ENCODE measurements around the gene TMLHE. TPM values are rescaled to one million over a fixed set of nuclear protein-coding genes. Genes with fewer than 3 reads are reported as not detected.
A peak's percentile ranks its signal among the peaks of the same experiment; 100 is the strongest.
"Not testable (repeated sequence)": the region's sequence is repeated elsewhere in the genome, so short reads cannot be mapped to it uniquely, and the experiment has no call there.

Gene TMLHE, protein sequence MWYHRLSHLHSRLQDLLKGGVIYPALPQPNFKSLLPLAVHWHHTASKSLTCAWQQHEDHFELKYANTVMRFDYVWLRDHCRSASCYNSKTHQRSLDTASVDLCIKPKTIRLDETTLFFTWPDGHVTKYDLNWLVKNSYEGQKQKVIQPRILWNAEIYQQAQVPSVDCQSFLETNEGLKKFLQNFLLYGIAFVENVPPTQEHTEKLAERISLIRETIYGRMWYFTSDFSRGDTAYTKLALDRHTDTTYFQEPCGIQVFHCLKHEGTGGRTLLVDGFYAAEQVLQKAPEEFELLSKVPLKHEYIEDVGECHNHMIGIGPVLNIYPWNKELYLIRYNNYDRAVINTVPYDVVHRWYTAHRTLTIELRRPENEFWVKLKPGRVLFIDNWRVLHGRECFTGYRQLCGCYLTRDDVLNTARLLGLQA
- polyA plus RNA-seq = 11.9 TPM

DNA sequence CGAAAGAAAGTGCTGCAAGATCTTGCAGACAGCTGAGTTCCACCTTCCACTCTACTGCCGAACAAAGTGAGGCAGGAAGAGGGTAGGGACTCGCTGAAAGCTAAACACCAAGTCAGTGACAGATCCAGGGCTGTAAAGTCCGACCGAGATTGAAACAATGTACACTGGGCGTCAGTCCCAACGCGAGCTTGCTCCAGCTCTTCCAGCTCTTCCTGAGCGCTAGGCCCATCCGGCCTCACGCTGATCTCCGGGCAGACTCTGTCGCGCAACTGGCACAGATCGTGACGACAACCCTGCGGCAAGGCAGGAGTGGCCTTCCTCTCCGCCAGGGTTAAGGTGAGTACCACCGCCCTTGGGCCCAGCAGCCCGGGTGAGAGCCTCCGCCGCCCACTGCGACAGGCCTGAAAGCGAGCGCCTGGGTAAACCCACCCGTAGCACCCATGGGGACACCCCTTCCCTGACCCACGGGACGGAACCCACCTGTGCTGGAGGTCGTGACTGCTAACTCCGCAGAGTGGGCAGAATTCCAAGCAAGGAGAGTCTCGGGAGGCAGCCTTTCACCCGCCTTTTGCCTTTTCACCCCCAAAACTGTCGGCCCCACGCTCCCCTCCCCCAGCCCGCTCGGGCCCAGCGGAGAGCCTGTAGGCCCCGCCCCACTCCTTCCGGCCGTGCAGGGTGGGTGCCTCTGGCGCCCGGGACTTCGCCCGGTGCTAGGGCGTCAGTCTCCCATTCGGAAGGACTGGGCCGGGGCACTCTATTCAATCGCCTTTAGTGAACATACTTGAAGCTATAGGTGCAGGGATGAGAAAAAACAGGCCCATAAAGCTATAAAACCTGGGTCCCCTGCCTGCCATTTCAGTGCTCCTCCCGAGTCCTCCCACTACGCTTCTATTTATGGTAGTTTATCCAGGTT, at the start of gene TMLHE, which contains the start of gene SPRY3:
Gene TMLHE, minus strand, starts transcription at position 641 of the 913 bp plus-strand sequence. CDS start 67,676 bp downstream, outside the sequence.
Gene SPRY3, plus strand, starts transcription at position 275 of the 913 bp plus-strand sequence.
- H3K27me3 Mint-ChIP-seq = no peaks in the 10 kb centered on the region
- peaks cover 0 to 7% (median 7%) of the 10 kb centered on the region in 3 donors for H3K9me3 Mint-ChIP-seq

GRCh38 chrX:155662282-155662681, 49.5 kb upstream of the TMLHE start:
- H3K4me1 Mint-ChIP-seq = no peaks in the 10 kb centered on the region
- no peaks in the 10 kb centered on the region for H3K27me3 Mint-ChIP-seq
- H3K9me3 Mint-ChIP-seq = peaks cover 5 to 17% (median 5%) of the 10 kb centered on the region in 3 donors
- no peak overlapping the region for H3K4me3 Mint-ChIP-seq
- H3K27ac Mint-ChIP-seq = no peak overlapping the region
- peaks cover 4% of the 10 kb centered on the region for H3K36me3 Mint-ChIP-seq

More for the DNA sequence above, at the start of gene TMLHE, which contains the start of gene SPRY3:
- H3K4me1 Mint-ChIP-seq = peaks cover 5 to 21% (median 12%) of the 10 kb centered on the region in 3 donors
- peak within 1 kb of the TSS; percentile 77 to 87 (median 84) for H3K27ac Mint-ChIP-seq
- H3K36me3 Mint-ChIP-seq = peaks cover 4% of the 10 kb centered on the region
- peak within 1 kb of the TSS; percentile 89 to 96 (median 94) for H3K4me3 Mint-ChIP-seq

- Mint-ChIP-seq H3K4me3 (no peak overlapping the region), H3K9me3 (peaks cover 0 to 4% (median 0%) of the 10 kb centered on the region in 3 donors), H3K36me3 (peaks cover 1% of the 10 kb centered on the region), H3K27ac (no peak overlapping the region), H3K4me1 (peaks cover 0 to 2% (median 0%) of the 10 kb centered on the region in 3 donors), H3K27me3 (peaks cover 3% of the 10 kb centered on the region)
Observed at GRCh38 chrX:155645180-155645579, 32.4 kb upstream of the TMLHE start.

GRCh38 chrX:155643240-155643639, 30.5 kb upstream of the TMLHE start:
- Mint-ChIP-seq H3K27ac (no peak overlapping the region), H3K27me3 (peaks cover 3% of the 10 kb centered on the region), H3K4me3 (no peak overlapping the region), H3K36me3 (no peaks in the 10 kb centered on the region), H3K9me3 (peaks cover 0 to 4% (median 0%) of the 10 kb centered on the region in 3 donors), H3K4me1 (peaks cover 0 to 2% (median 0%) of the 10 kb centered on the region in 3 donors)

GRCh38 chrX:155641371-155641770, 28.6 kb upstream of the TMLHE start:
- not testable (repeated sequence) for H3K27ac Mint-ChIP-seq, H3K36me3 Mint-ChIP-seq, H3K9me3 Mint-ChIP-seq, H3K27me3 Mint-ChIP-seq, H3K4me1 Mint-ChIP-seq
- H3K4me3 Mint-ChIP-seq = peak overlapping the region; percentile 2 to 66 (median 45)

GRCh38 chrX:155637714-155638113, 25.0 kb upstream of the TMLHE start:
- H3K27me3 Mint-ChIP-seq = peaks cover 4% of the 10 kb centered on the region
- peaks cover 0 to 4% (median under 1%) of the 10 kb centered on the region in 3 donors for H3K4me1 Mint-ChIP-seq
- H3K9me3 Mint-ChIP-seq = no peaks in the 10 kb centered on the region
- H3K36me3 Mint-ChIP-seq = no peaks in the 10 kb centered on the region
- no peak overlapping the region for H3K4me3 Mint-ChIP-seq
- H3K27ac Mint-ChIP-seq = no peak overlapping the region

DNA sequence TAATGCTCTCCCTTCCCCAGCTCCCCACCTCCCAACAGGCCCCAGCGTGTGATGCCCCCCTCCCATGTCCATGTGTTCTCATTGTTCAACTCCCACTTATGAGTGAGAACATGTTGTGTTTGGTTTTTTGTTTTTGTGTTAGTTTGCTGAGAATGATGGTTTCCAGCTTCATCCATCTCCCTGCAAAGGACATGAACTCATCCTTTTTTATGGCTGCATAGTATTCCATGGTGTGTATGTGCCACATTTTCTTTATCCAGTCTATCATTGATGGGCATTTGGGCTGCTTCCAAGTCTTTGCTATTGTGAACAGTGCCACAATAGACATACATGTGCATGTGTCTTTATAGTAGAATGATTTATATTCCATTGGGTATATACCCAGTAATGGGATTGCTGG, 22.3 kb upstream of the TMLHE start:
- not testable (repeated sequence) for H3K9me3 Mint-ChIP-seq, H3K27me3 Mint-ChIP-seq, H3K4me1 Mint-ChIP-seq, H3K4me3 Mint-ChIP-seq, H3K27ac Mint-ChIP-seq, H3K36me3 Mint-ChIP-seq

- peaks cover 2 to 19% (median 12%) of the 10 kb centered on the region in 3 donors for H3K9me3 Mint-ChIP-seq
- H3K36me3 Mint-ChIP-seq = no peaks in the 10 kb centered on the region
- H3K4me3 Mint-ChIP-seq = peak overlapping the region in 3 of 4 donors; percentile 10 to 77 (median 47)
- peaks cover 0 to 5% (median 1%) of the 10 kb centered on the region in 3 donors for H3K4me1 Mint-ChIP-seq
- H3K27me3 Mint-ChIP-seq = peaks cover 1% of the 10 kb centered on the region
- H3K27ac Mint-ChIP-seq = no peak overlapping the region
Observed at GRCh38 chrX:155632431-155633100, 19.8 kb upstream of the TMLHE start.

GRCh38 chrX:155620110-155620509, 7.4 kb upstream of the TMLHE start:
- H3K27ac Mint-ChIP-seq, H3K4me1 Mint-ChIP-seq, H3K4me3 Mint-ChIP-seq, H3K36me3 Mint-ChIP-seq, H3K27me3 Mint-ChIP-seq, H3K9me3 Mint-ChIP-seq: not testable (repeated sequence)

GRCh38 chrX:155615938-155616337, 3.2 kb upstream of the TMLHE start:
- Mint-ChIP-seq H3K27me3 (no peaks in the 10 kb centered on the region), H3K4me1 (peaks cover 0 to 16% (median 2%) of the 10 kb centered on the region in 3 donors), H3K36me3 (peaks cover 3% of the 10 kb centered on the region), H3K9me3 (peaks cover 0 to 6% (median 4%) of the 10 kb centered on the region in 3 donors), H3K27ac (no peak overlapping the region), H3K4me3 (peak overlapping the region in 1 of 4 donors; percentile 4)

GRCh38 chrX:155613927-155614559, 1.3 kb upstream of the TMLHE start:
- no peak overlapping the region for H3K27ac Mint-ChIP-seq
- peak overlapping the region in 1 of 4 donors; percentile 96 for H3K4me3 Mint-ChIP-seq
- H3K36me3 Mint-ChIP-seq = peaks cover 3% of the 10 kb centered on the region
- H3K9me3 Mint-ChIP-seq = peaks cover 0 to 7% (median 0%) of the 10 kb centered on the region in 3 donors
- no peaks in the 10 kb centered on the region for H3K27me3 Mint-ChIP-seq
- peaks cover 3 to 16% (median 6%) of the 10 kb centered on the region in 3 donors for H3K4me1 Mint-ChIP-seq

- peak overlapping the region; percentile 56 to 96 (median 94) for H3K4me3 Mint-ChIP-seq
- peaks cover 0 to 12% (median 2%) of the 10 kb centered on the region in 3 donors for H3K9me3 Mint-ChIP-seq
- H3K27ac Mint-ChIP-seq = peak overlapping the region; percentile 77 to 87 (median 84)
- peaks cover 9 to 19% (median 15%) of the 10 kb centered on the region in 3 donors for H3K4me1 Mint-ChIP-seq
- H3K27me3 Mint-ChIP-seq = no peaks in the 10 kb centered on the region
- H3K36me3 Mint-ChIP-seq = peaks cover 4% of the 10 kb centered on the region
Observed at GRCh38 chrX:155611302-155611701, 1.4 kb downstream of the TMLHE start.

GRCh38 chrX:155592981-155593380, 19.8 kb downstream of the TMLHE start:
- Mint-ChIP-seq H3K36me3 (peaks cover 11% of the 10 kb centered on the region), H3K9me3 (peaks cover 8 to 40% (median 13%) of the 10 kb centered on the region in 3 donors), H3K27ac (no peak overlapping the region), H3K4me3 (peak overlapping the region in 1 of 4 donors; percentile 33), H3K4me1 (no peaks in the 10 kb centered on the region), H3K27me3 (no peaks in the 10 kb centered on the region)

DNA sequence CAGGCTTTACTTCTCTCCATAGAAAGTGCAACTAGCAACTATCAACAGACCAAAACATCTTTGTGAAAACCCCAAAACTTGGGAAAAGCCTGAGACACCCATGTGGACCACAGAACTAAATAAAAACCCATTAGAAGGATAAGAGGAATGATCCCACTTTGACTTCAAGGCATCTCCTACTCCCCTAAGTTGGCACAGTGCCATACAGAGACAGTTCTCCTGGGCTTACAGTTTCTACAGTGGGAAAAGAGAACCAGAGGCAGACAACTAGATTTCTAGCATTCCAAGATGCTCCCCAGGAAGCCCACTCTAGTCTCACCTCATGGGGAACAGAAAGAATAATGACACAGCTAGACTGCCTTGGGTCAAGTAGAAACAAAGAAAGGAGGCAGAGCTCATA, 20.4 kb downstream of the TMLHE start:
- H3K9me3 Mint-ChIP-seq = peaks cover 10 to 39% (median 13%) of the 10 kb centered on the region in 3 donors
- no peak overlapping the region for H3K27ac Mint-ChIP-seq
- H3K4me1 Mint-ChIP-seq = no peaks in the 10 kb centered on the region
- H3K27me3 Mint-ChIP-seq = no peaks in the 10 kb centered on the region
- no peak overlapping the region for H3K4me3 Mint-ChIP-seq
- H3K36me3 Mint-ChIP-seq = peaks cover 13% of the 10 kb centered on the region
